Neural crest cell (in vitro differentiated cells): ENCODE data around the gene NFIB. TPM values are rescaled to one million over a fixed set of nuclear protein-coding genes. Genes with fewer than 3 reads are reported as not detected.

Source experiments
- DNase-seq: peaks from one replicate; pipeline ENCODE4 v3.0.0; 2021; ENCODE audit warnings: low read depth, mixed read lengths, low spot score
- H3K27ac Mint-ChIP-seq: one replicate; pipeline ENCODE4 v1.8.0; 2021; ENCODE audit warnings: mild to moderate bottlenecking, mixed read lengths; ENCODE audit not compliant: unreplicated experiment
- H3K27me3 Mint-ChIP-seq: 2 replicates; pipeline ENCODE4 v1.8.0; 2021; ENCODE audit warnings: low read depth, mild to moderate bottlenecking, mixed read lengths
- H3K36me3 Mint-ChIP-seq: 2 replicates; pipeline ENCODE4 v1.8.0; 2021; ENCODE audit warnings: low read depth, mild to moderate bottlenecking, mixed read lengths
- H3K4me1 Mint-ChIP-seq: 2 replicates; pipeline ENCODE4 v1.8.0; 2021; ENCODE audit warnings: mixed read lengths
- H3K4me3 Mint-ChIP-seq: one replicate; pipeline ENCODE4 v1.8.0; 2021; ENCODE audit warnings: mild to moderate bottlenecking, mixed read lengths
- H3K9me3 Mint-ChIP-seq: 2 replicates; pipeline ENCODE4 v1.8.0; 2021; ENCODE audit warnings: mixed read lengths
- CTCF ChIP-seq: fragments of 200-600 bp; sonication (generic); conservative IDR thresholded peaks from 2 replicates; pipeline ENCODE4 v1.5.0; 2021; ENCODE audit warnings: antibody characterized with exemption, mild to moderate bottlenecking
- total RNA-seq: library from RNA; stranded (reverse); gene quantifications from 2 replicates; pipeline ENCODE4 v1.2.1, GENCODE V29; 2021

Gene NFIB
- total RNA-seq, 1 donor from 2014 or later, result 3.7 TPM

- no peaks in the 10 kb centered on the region for H3K4me1 Mint-ChIP-seq
- no peak overlapping the region for H3K27ac Mint-ChIP-seq
- no peaks in the 10 kb centered on the region for H3K36me3 Mint-ChIP-seq
- no peaks in the 10 kb centered on the region for H3K9me3 Mint-ChIP-seq
- H3K4me3 Mint-ChIP-seq, result no peak overlapping the region
- H3K27me3 Mint-ChIP-seq, result no peaks in the 10 kb centered on the region
- DNase-seq, result no peak
- TF ChIP-seq CTCF, result no peak
Observed at GRCh38 chr9:14219850-14220249, 94.1 kb downstream of the NFIB start.

GRCh38 chr9:14218253-14218652 is 95.7 kb downstream of the NFIB start:
- no peak overlapping the region for H3K4me3 Mint-ChIP-seq
- TF ChIP-seq CTCF, result no peak
- H3K36me3 Mint-ChIP-seq, result no peaks in the 10 kb centered on the region
- DNase-seq, result no peak
- no peaks in the 10 kb centered on the region for H3K27me3 Mint-ChIP-seq
- H3K27ac Mint-ChIP-seq, result no peak overlapping the region
- no peaks in the 10 kb centered on the region for H3K9me3 Mint-ChIP-seq
- H3K4me1 Mint-ChIP-seq, result no peaks in the 10 kb centered on the region

- no peak overlapping the region for H3K27ac Mint-ChIP-seq
- DNase-seq, result no peak
Observed at GRCh38 chr9:14216612-14217194, 97.2 kb downstream of the NFIB start.

DNA sequence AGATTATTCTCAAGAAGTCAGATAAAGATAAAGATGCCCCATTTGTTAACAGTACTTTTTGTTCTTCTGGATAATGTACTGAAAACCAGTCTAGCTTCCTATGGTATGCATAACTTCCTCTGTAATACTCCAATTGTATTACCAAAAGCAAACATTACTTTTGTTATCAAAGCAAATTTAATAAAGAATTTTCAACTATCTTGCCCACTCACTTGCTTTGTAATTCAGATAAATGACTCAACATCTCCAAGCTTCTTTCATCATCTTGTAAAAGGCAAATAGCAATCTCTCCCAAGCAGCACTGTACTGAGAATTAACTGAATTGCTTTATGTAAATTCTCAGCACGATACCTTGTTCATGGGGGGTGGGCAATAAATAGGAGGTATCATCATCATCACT is 98.3 kb downstream of the NFIB start:
- no peak overlapping the region for H3K27ac Mint-ChIP-seq
- no peaks in the 10 kb centered on the region for H3K4me1 Mint-ChIP-seq
- no peak for DNase-seq
- H3K27me3 Mint-ChIP-seq, result no peaks in the 10 kb centered on the region
- H3K9me3 Mint-ChIP-seq, result no peaks in the 10 kb centered on the region
- no peaks in the 10 kb centered on the region for H3K36me3 Mint-ChIP-seq
- no peak overlapping the region for H3K4me3 Mint-ChIP-seq
- TF ChIP-seq CTCF, result no peak

More at GRCh38 chr9:14216612-14217194, 97.2 kb downstream of the NFIB start:
- Mint-ChIP-seq H3K9me3 (no peaks in the 10 kb centered on the region), H3K4me3 (no peak overlapping the region), H3K36me3 (no peaks in the 10 kb centered on the region), H3K4me1 (no peaks in the 10 kb centered on the region), H3K27me3 (no peaks in the 10 kb centered on the region)
- TF ChIP-seq CTCF, result no peak

GRCh38 chr9:14214693-14215092 is 99.2 kb downstream of the NFIB start:
- H3K36me3 Mint-ChIP-seq, result no peaks in the 10 kb centered on the region
- no peaks in the 10 kb centered on the region for H3K4me1 Mint-ChIP-seq
- H3K4me3 Mint-ChIP-seq, result no peak overlapping the region
- no peaks in the 10 kb centered on the region for H3K9me3 Mint-ChIP-seq
- H3K27me3 Mint-ChIP-seq, result no peaks in the 10 kb centered on the region
- no peak for DNase-seq
- no peak overlapping the region for H3K27ac Mint-ChIP-seq
- no peak for TF ChIP-seq CTCF
